K562 (cell line): ENCODE results near the gene NBEAL2. TPM values are rescaled to one million over a fixed set of nuclear protein-coding genes. Genes with fewer than 3 reads are reported as not detected.
A peak's percentile ranks its signal among the peaks of the same experiment; 100 is the strongest.

Experiments used
- BRF2 ChIP-seq: IDR thresholded peaks from 3 replicates; pipeline ENCODE4 v1.6.1; 2011; ENCODE audit warnings: borderline replicate concordance, mild to moderate bottlenecking; ENCODE audit not compliant: insufficient read length, insufficient read depth
- CEBPZ ChIP-seq: fragments of 150-350 bp; IDR thresholded peaks from 2 replicates; pipeline ENCODE4 v1.6.1; 2014; ENCODE audit warnings: low read depth, mild to moderate bottlenecking, low read length, borderline replicate concordance
- HSF4 ChIP-seq: fragments of 250-450 bp; sonication (Bioruptor Pico); IDR thresholded peaks from 2 replicates; pipeline ENCODE4 v2.1.2; 2022; ENCODE audit warnings: mild to moderate bottlenecking, moderate library complexity, borderline replicate concordance
- MAFF ChIP-seq: IDR thresholded peaks from 2 replicates; pipeline ENCODE4 v1.6.1; 2012; ENCODE audit warnings: low read length, improper control_type of control experiment
- MCM2 ChIP-seq: fragments of 450-650 bp; IDR thresholded peaks from 2 replicates; pipeline ENCODE4 v1.6.1; 2017; ENCODE audit warnings: low read depth, mild to moderate bottlenecking
- MYC ChIP-seq, 2 experiments: fragments of 250-450 bp in 1 of 2; sonication (Bioruptor Pico) in 1 of 2; IDR thresholded peaks; 2 replicates each; pipeline versions ENCODE4 v1.5.1 to v1.6.1; 2012 to 2021; ENCODE audit warnings: low read depth in 2 of 2, borderline replicate concordance in 1 of 2, improper control_type of control experiment in 1 of 2, low read length in 1 of 2, mild to moderate bottlenecking in 1 of 2, moderate library complexity in 1 of 2
- NEUROD1 ChIP-seq: fragments of 150-350 bp; IDR thresholded peaks from 2 replicates; pipeline ENCODE4 v1.6.1; 2014; ENCODE audit warnings: borderline replicate concordance, low read length, low read depth; ENCODE audit not compliant: partially characterized antibody
- POLR2G ChIP-seq: fragments of 200-400 bp; formaldehyde crosslinking; IDR thresholded peaks from 2 replicates; pipeline ENCODE4 v1.6.1; 2017; ENCODE audit warnings: low read depth, mild to moderate bottlenecking, antibody characterized with exemption, low read length, moderate library complexity
- RB1 ChIP-seq: fragments of 450-650 bp; IDR thresholded peaks from 2 replicates; pipeline ENCODE4 v1.6.1; 2017; ENCODE audit warnings: low read depth, mild to moderate bottlenecking
- RBM17 ChIP-seq: fragments of 200-400 bp; formaldehyde crosslinking; IDR thresholded peaks from 2 replicates; pipeline ENCODE4 v1.6.1; 2017; ENCODE audit warnings: low read depth, mild to moderate bottlenecking, low read length, borderline replicate concordance
- ZBTB1 ChIP-seq: sonication (generic); formaldehyde crosslinking; IDR thresholded peaks from 2 replicates; pipeline ENCODE4 v1.8.1; 2023; ENCODE audit warnings: missing genetic modification reagents, low read depth, mild to moderate bottlenecking, borderline replicate concordance
- ZBTB17 ChIP-seq: fragments of 450-650 bp; formaldehyde crosslinking; IDR thresholded peaks from 2 replicates; pipeline ENCODE4 v1.4.0; 2020; ENCODE audit warnings: mild to moderate bottlenecking
- ZBTB7A ChIP-seq: IDR thresholded peaks from 2 replicates; pipeline ENCODE4 v1.6.1; 2011; ENCODE audit warnings: low read depth, mild to moderate bottlenecking, low read length, moderate library complexity, borderline replicate concordance; ENCODE audit not compliant: control insufficient read depth
- ZHX1 ChIP-seq: fragments of 150-350 bp; conservative IDR thresholded peaks from 2 replicates; pipeline ENCODE4 v1.6.1; 2014; ENCODE audit warnings: low read length
- ZKSCAN8 ChIP-seq: fragments of 200-800 bp; sonication (Bioruptor generic); IDR thresholded peaks from 2 replicates; pipeline ENCODE4 v1.6.1; 2016; ENCODE audit warnings: missing genetic modification characterization, missing compliant biosample characterization
- ZNF830 ChIP-seq: fragments of 250-450 bp; sonication (Bioruptor Pico); IDR thresholded peaks from 2 replicates; pipeline ENCODE4 v1.5.0; 2021; ENCODE audit warnings: mild to moderate bottlenecking
- polyA plus RNA-seq, 8 experiments: library from polyadenylated mRNA; depleted of rRNA in 4 of 8; stranded (reverse) in 5 of 8; unstranded in 3 of 8; fragments of >200 nt; fragmentation: Nextera tagmentation in 2 of 8; fragmentation: Illumina TruSeq in 1 of 8; extraction: Ambion mirVana in 2 of 8; extraction: Trizol in 1 of 8; gene quantifications; 2 replicates each; pipeline versions ENCODE4 v1.2.1 to v1.2.3, GENCODE V29; 2011 to 2014; ENCODE audit warnings: inconsistent platforms in 1 of 8, missing spikeins in 1 of 8
- total RNA-seq, 7 experiments: library from RNA; depleted of rRNA in 6 of 7; stranded (reverse); fragments of >200 nt in 6 of 7; fragmentation: Illumina TruSeq in 2 of 7; extraction: Trizol in 2 of 7; gene quantifications; 2 replicates each; pipeline versions ENCODE4 v1.2.1 to v1.2.3, GENCODE V29; 2011 to 2021; ENCODE audit warnings: low replicate concordance in 1 of 7

NBEAL2 gene
- total and polyA plus RNA-seq, 9 of the 15 experiments (the other 6 are each of a cell fraction or from before 2014, with no cell fraction given) = 0.06 to 114 (median 29.6) TPM

GRCh38 chr3:46978985-46979944 lies at the start of gene NBEAL2 (continued):
- TF ChIP-seq BRF2 = no peak
- TF ChIP-seq RB1 = peak; percentile 90
- no peak for TF ChIP-seq RBM17
- TF ChIP-seq POLR2G = peak; percentile 93
- TF ChIP-seq ZNF830 (CRISPR knock-in tag) = no peak
- TF ChIP-seq ZBTB17 (CRISPR knock-in tag) = peak; percentile 93
- TF ChIP-seq ZBTB7A = peak; percentile 64; the same call in 1 of the 2 replicates
- no peak for TF ChIP-seq MAFF
- TF ChIP-seq ZKSCAN8 (CRISPR knock-in tag) = 0 out of 2 replicates have a peak, but pooled peaks have one; percentile 48
- peak; percentile 10 for TF ChIP-seq NEUROD1
- TF ChIP-seq ZBTB1 (CRISPR knock-in tag) = peak; percentile 96
- TF ChIP-seq MYC (IDR thresholded peaks at IDR 0.05; ENCODE audit: low read depth, low read length) = peak; percentile 77
- TF ChIP-seq MYC (CRISPR knock-in tag; IDR thresholded peaks at IDR 0.05; ENCODE audit: borderline replicate concordance, low read depth) = peak; percentile 80; the same call in 1 of the 2 replicates
- no peak for TF ChIP-seq MCM2
- no peak for TF ChIP-seq CEBPZ
- no peak for TF ChIP-seq HSF4 (CRISPR knock-in tag)
- no peak for TF ChIP-seq ZHX1
